ENCODE measurements around the gene TNK1.
"Not testable (repeated sequence)": the region's sequence is repeated elsewhere in the genome, so short reads cannot be mapped to it uniquely, and the experiment has no call there.

The TNK1 gene

GRCh38 chr17:7354262-7354843, 26.5 kb upstream of the TNK1 start:
- DNase-seq (ENCODE audit: extremely low spot score, insufficient read length, low read depth) (no peak), FAIRE-seq (no peak)

- DNase-seq (ENCODE audit: extremely low spot score, insufficient read length, low read depth) (no peak), FAIRE-seq (no peak)
Observed at GRCh38 chr17:7355053-7355452, 25.8 kb upstream of the TNK1 start, which contains the start of gene TMEM95. TMEM95 (plus strand) TSS chr17:7355156; CDS start chr17:7355205, 49 bp downstream.

- FAIRE-seq, result no peak
- no peak for DNase-seq (ENCODE audit: extremely low spot score, insufficient read length, low read depth)
Observed at GRCh38 chr17:7355573-7355972, 25.3 kb upstream of the TNK1 start.

DNA sequence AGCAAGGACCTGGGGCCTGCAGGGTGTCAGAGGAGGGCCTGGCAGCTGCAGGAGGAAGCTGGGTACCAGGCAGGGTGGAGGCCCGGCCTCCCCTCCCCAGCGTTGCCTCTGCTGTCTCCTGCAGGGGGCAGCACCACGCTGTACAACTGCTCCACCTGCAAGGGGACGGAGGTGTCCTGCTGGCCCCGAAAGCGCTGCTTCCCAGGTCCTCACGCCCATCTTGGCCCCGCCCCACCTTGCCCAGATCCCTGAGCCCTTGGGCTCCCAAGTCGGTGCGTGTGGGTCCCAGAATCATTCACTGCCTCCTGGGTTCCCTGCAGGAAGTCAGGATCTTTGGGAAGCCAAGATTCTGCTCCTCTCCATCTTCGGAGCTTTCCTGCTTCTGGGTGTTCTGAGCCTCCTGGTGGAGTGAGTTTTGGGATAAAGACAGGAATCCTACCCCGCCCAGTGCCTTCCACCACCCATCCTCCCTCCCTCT, 24.8 kb upstream of the TNK1 start:
- DNase-seq (ENCODE audit: extremely low spot score, insufficient read length, low read depth) (peak; percentile 63), FAIRE-seq (peak; percentile 88)

GRCh38 chr17:7356756-7357155, 24.1 kb upstream of the TNK1 start:
- DNase-seq (ENCODE audit: extremely low spot score, insufficient read length, low read depth) (no peak), FAIRE-seq (no peak)

DNA sequence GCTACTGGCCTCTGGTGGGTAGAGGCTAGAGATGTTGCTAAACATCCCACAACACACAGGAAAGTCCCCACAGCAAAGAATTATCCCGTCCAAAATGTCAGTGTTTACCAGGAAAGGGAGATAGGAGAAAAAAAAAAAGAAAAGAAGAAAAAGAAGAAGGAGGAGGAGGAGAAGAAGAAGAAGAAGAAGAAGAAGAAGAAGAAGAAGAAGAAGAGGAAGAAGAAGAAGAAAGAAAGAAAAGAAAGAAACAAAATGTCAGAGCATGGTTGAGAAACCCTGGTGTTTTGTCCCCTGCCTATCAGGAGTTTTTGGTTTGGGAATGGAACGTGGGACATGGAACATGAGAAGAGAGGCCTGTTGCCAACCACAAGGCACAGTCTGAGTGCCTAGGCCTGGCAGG, 23.5 kb upstream of the TNK1 start:
- DNase-seq (ENCODE audit: extremely low spot score, insufficient read length, low read depth), result no peak
- no peak for FAIRE-seq

DNA sequence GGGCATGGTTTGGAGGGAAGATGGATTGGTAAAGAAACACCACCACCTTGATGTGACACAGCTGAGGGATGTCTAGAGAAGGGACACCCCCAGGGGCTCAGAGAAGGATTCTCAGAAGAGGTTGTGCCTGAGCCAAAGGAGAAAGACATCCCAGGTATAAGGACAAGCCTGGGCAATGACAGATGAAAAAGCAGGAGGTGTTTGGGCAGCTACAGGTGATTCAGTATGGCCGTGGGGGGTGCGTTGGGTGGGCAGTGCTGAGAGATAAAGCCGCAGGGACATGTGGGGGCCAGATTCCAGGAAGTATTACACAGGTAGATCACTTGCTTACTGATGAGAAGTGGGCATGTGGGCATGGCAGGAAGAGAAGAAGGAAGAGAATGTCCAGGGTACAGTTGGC, 19.0 kb upstream of the TNK1 start:
- no peak for FAIRE-seq

DNA sequence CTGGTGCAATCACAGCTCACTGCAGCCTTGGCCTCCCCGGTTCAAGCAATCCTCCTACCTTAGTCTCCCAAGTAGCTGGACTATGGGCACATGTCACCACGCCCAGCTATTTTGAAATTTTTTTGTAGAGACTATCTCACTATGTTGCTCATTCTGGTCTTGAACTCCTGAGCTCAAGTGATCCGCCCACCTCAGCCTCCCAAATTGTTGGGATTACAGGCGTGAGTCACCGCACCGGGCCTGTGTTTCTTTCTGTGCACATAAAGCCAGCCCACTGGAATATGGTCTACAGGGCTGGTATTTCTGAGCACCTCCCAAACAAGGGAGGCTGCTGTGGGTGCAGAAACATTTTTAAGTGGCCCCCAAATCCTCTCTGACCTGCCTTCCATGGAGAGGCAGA, 17.6 kb upstream of the TNK1 start:
- DNase-seq (ENCODE audit: extremely low spot score, insufficient read length, low read depth) (no peak), FAIRE-seq (no peak)

More for the DNA sequence above, 19.0 kb upstream of the TNK1 start:
- DNase-seq (ENCODE audit: extremely low spot score, insufficient read length, low read depth), result no peak

GRCh38 chr17:7365963-7366362, 14.9 kb upstream of the TNK1 start:
- DNase-seq (ENCODE audit: extremely low spot score, insufficient read length, low read depth); FAIRE-seq: not testable (repeated sequence)

GRCh38 chr17:7367083-7367482, 13.8 kb upstream of the TNK1 start:
- DNase-seq (ENCODE audit: extremely low spot score, insufficient read length, low read depth) (no peak), FAIRE-seq (no peak)

DNA sequence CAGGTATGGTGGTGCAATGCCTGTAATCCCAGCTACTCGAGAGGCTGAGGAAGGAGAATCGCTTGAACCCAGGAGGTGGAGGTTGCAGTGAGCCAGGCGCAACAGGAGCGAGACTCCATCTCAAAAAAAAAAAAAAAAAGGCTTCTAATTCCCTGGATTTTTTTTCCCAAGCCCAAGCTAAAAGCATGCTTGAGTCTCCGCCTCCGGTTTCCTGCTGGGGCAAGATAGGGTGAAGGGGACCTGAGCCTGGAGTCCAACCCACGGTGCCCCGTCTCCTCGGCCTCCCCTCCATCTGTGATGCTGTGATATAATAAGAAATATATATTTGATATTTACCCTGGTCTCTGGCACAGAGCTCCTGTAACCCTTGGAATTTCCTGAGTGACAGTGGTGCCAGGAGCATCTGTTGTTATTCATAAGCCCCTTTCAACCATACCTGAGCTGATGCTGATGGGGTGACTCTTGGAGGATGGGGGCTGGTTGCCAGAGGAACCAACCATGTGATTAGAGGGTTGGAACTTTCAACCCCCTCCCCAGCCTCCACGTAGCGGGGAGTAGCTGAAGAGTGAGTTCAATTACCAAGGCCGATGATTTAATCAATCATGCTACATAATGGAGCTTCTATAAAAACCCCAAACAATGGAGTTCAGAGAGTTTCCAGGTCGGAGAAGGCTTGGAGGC, 12.8 kb upstream of the TNK1 start:
- no peak for DNase-seq (ENCODE audit: extremely low spot score, insufficient read length, low read depth)
- no peak for FAIRE-seq

GRCh38 chr17:7368599-7368994, 12.3 kb upstream of the TNK1 start:
- not testable (repeated sequence) for DNase-seq (ENCODE audit: extremely low spot score, insufficient read length, low read depth); FAIRE-seq

- no peak for DNase-seq (ENCODE audit: extremely low spot score, insufficient read length, low read depth)
- no peak for FAIRE-seq
Observed at GRCh38 chr17:7369825-7370224, 11.1 kb upstream of the TNK1 start.

DNA sequence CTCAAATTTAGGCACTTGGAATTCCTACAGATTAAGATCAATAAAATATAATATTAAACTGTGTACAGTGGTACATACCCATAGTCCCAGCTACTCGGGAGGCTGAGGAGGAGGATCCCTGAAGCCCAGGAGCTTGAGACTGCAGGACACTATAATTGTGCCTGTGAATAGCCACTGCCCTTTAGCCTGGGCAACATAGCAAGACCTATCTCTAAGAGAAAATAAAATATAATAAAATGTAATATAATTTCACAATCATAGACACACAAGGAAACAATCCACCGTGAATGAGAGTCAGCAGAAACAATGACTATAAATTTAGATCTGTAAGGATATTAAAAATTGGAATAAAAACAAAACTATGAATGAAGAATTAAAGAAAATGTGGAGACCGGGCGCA, 10.0 kb upstream of the TNK1 start:
- FAIRE-seq, result no peak

GRCh38 chr17:7374353-7374752, 6.5 kb upstream of the TNK1 start:
- FAIRE-seq, result no peak
- no peak for DNase-seq (ENCODE audit: extremely low spot score, insufficient read length, low read depth)

More for the DNA sequence above, 10.0 kb upstream of the TNK1 start:
- no peak for DNase-seq (ENCODE audit: extremely low spot score, insufficient read length, low read depth)

- DNase-seq (ENCODE audit: extremely low spot score, insufficient read length, low read depth) (no peak), FAIRE-seq (no peak)
Observed at GRCh38 chr17:7379134-7379533, 1.8 kb upstream of the TNK1 start.

GRCh38 chr17:7380321-7380720, 568 bp upstream of the TNK1 start:
- FAIRE-seq, result no peak
- DNase-seq (ENCODE audit: extremely low spot score, insufficient read length, low read depth), result no peak

- DNase-seq (ENCODE audit: extremely low spot score, insufficient read length, low read depth) (no peak), FAIRE-seq (no peak)
Observed at GRCh38 chr17:7382901-7383300, 2.0 kb downstream of the TNK1 start.

GRCh38 chr17:7383371-7383741, 2.5 kb downstream of the TNK1 start:
- DNase-seq (ENCODE audit: extremely low spot score, insufficient read length, low read depth) (no peak), FAIRE-seq (no peak)

DNA sequence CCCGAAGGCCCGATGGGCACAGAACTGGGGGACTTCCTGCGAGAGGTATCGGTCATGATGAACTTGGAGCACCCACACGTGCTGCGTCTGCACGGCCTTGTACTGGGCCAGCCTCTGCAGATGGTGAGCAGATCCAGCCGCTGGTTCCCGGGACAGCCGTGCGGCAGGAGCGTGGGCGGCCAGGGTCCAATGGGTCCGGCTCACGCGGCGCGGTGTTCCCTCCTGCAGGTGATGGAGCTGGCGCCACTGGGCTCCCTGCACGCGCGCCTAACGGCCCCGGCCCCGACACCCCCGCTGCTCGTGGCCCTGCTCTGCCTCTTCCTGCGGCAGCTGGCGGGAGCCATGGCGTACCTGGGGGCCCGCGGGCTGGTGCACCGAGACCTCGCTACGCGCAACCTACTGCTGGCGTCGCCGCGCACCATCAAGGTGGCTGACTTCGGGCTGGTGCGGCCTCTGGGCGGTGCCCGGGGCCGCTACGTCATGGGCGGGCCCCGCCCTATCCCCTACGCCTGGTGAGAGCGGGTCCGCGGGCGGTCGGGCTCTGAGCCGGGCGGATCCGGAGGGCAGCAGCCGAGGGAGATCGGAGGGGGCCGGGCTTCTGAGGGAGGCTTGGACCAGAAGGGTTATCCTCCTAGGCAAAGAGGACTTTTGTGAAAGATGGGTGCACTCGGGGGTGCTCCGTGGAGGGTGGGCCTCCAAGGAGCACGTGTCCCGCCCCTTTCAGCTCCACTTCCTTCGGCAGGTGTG, 3.0 kb downstream of the TNK1 start:
- peak; percentile 77 for FAIRE-seq
- DNase-seq (ENCODE audit: extremely low spot score, insufficient read length, low read depth), result peak; percentile 82

- FAIRE-seq, result no peak
- no peak for DNase-seq (ENCODE audit: extremely low spot score, insufficient read length, low read depth)
Observed at GRCh38 chr17:7384489-7385081, 3.7 kb downstream of the TNK1 start.
